ENCODE data around the gene SIK3. TPM values are rescaled to one million over a fixed set of nuclear protein-coding genes. Genes with fewer than 3 reads are reported as not detected.

Gene SIK3
- total RNA-seq, 1 donor from 2014 or later: 29.4 TPM

GRCh38 chr11:116826751-116827431 lies 271.3 kb downstream of the SIK3 start:
- Mint-ChIP-seq H3K9me3 (ENCODE audit: unreplicated experiment) (no peaks in the 10 kb centered on the region), H3K4me1 (ENCODE audit: unreplicated experiment) (no peaks in the 10 kb centered on the region), H3K4me3 (ENCODE audit: unreplicated experiment) (no peak overlapping the region), H3K27ac (ENCODE audit: unreplicated experiment) (no peak overlapping the region), H3K36me3 (ENCODE audit: low read depth, unreplicated experiment) (no peaks in the 10 kb centered on the region), H3K27me3 (ENCODE audit: unreplicated experiment) (peaks cover 6% of the 10 kb centered on the region)
- no peak for DNase-seq (ENCODE audit: low spot score)
- TF ChIP-seq CTCF (IDR thresholded peaks at IDR 0.05; ENCODE audit: unreplicated experiment): no peak

GRCh38 chr11:116825854-116826750 lies 272.1 kb downstream of the SIK3 start:
- TF ChIP-seq CTCF (IDR thresholded peaks at IDR 0.05; ENCODE audit: unreplicated experiment): no peak
- Mint-ChIP-seq H3K9me3 (ENCODE audit: unreplicated experiment) (no peaks in the 10 kb centered on the region), H3K36me3 (ENCODE audit: low read depth, unreplicated experiment) (no peaks in the 10 kb centered on the region), H3K4me3 (ENCODE audit: unreplicated experiment) (no peak overlapping the region), H3K27me3 (ENCODE audit: unreplicated experiment) (peaks cover 6% of the 10 kb centered on the region), H3K27ac (ENCODE audit: unreplicated experiment) (no peak overlapping the region), H3K4me1 (ENCODE audit: unreplicated experiment) (no peaks in the 10 kb centered on the region)
- DNase-seq (ENCODE audit: low spot score): no peak

- TF ChIP-seq CTCF (IDR thresholded peaks at IDR 0.05; ENCODE audit: unreplicated experiment): no peak
- no peaks in the 10 kb centered on the region for H3K4me1 Mint-ChIP-seq (ENCODE audit: unreplicated experiment)
- peaks cover 6% of the 10 kb centered on the region for H3K27me3 Mint-ChIP-seq (ENCODE audit: unreplicated experiment)
- H3K36me3 Mint-ChIP-seq (ENCODE audit: low read depth, unreplicated experiment): no peaks in the 10 kb centered on the region
- no peak for DNase-seq (ENCODE audit: low spot score)
- H3K27ac Mint-ChIP-seq (ENCODE audit: unreplicated experiment): no peak overlapping the region
- H3K9me3 Mint-ChIP-seq (ENCODE audit: unreplicated experiment): no peaks in the 10 kb centered on the region
- H3K4me3 Mint-ChIP-seq (ENCODE audit: unreplicated experiment): no peak overlapping the region
Observed at GRCh38 chr11:116825434-116825833, 272.8 kb downstream of the SIK3 start.

- H3K4me1 Mint-ChIP-seq (ENCODE audit: unreplicated experiment): no peaks in the 10 kb centered on the region
- no peak within 1 kb of the TSS for H3K27ac Mint-ChIP-seq (ENCODE audit: unreplicated experiment)
- no peak for DNase-seq (ENCODE audit: low spot score)
- no peak for TF ChIP-seq CTCF (IDR thresholded peaks at IDR 0.05; ENCODE audit: unreplicated experiment)
- peaks cover 6% of the 10 kb centered on the region for H3K27me3 Mint-ChIP-seq (ENCODE audit: unreplicated experiment)
- H3K36me3 Mint-ChIP-seq (ENCODE audit: low read depth, unreplicated experiment): no peaks in the 10 kb centered on the region
- no peak within 1 kb of the TSS for H3K4me3 Mint-ChIP-seq (ENCODE audit: unreplicated experiment)
- no peaks in the 10 kb centered on the region for H3K9me3 Mint-ChIP-seq (ENCODE audit: unreplicated experiment)
Observed at GRCh38 chr11:116823031-116823843, 275.0 kb downstream of the SIK3 start, which contains the start of gene APOA4. Gene APOA4, minus strand, starts transcription at chr11:116823304. Its CDS starts 113 bp downstream, at chr11:116823191.
